WTC11 (cell line): ENCODE results near the gene IQCF6. TPM values are rescaled to one million over a fixed set of nuclear protein-coding genes. Genes with fewer than 3 reads are reported as not detected.
"Not testable (repeated sequence)": the region's sequence is repeated elsewhere in the genome, so short reads cannot be mapped to it uniquely, and the experiment has no call there.

Experiments
- ATAC-seq: fragments of 200-7000 bp; cut with Tn5 transposase; 2 replicates; pipeline ENCODE4 v1.10.0; 2021; ENCODE audit warnings: mild to moderate bottlenecking, moderate library complexity
- CTCF ChIA-PET: fragments of 300-600 bp; sonication (Branson Sonifier 250); formaldehyde crosslinking; loops from one replicate; lab custom pipeline; 2021; ENCODE audit warnings: antibody characterized with exemption; lab: Charles Lee
- POLR2A ChIA-PET: fragments of 350-600 bp; sonication (Branson Sonifier 250); formaldehyde crosslinking; loops from one replicate; lab custom pipeline; 2021; ENCODE audit warnings: antibody characterized with exemption; lab: Charles Lee
- DNase-seq: peaks from one replicate; pipeline ENCODE4 v3.0.0; 2021; ENCODE audit warnings: low spot score
- H3K27ac Mint-ChIP-seq: 2 replicates; pipeline ENCODE4 v1.8.0; 2021; ENCODE audit warnings: mixed read lengths
- H3K27me3 Mint-ChIP-seq: 2 replicates; pipeline ENCODE4 v1.8.0; 2021; ENCODE audit warnings: low read depth, mild to moderate bottlenecking, moderate library complexity, mixed read lengths
- H3K36me3 Mint-ChIP-seq: 2 replicates; pipeline ENCODE4 v1.8.0; 2021; ENCODE audit warnings: mixed read lengths
- H3K4me1 Mint-ChIP-seq: 2 replicates; pipeline ENCODE4 v1.8.0; 2022; ENCODE audit warnings: mixed read lengths
- H3K4me3 Mint-ChIP-seq: 2 replicates; pipeline ENCODE4 v1.8.0; 2021; ENCODE audit warnings: mild to moderate bottlenecking, moderate library complexity, mixed read lengths
- H3K9me3 Mint-ChIP-seq: 2 replicates; pipeline ENCODE4 v1.8.0; 2021; ENCODE audit warnings: mixed read lengths
- AFF4 ChIP-seq: sonication (generic); formaldehyde crosslinking; IDR thresholded peaks from 2 replicates; pipeline ENCODE4 v1.8.1; 2023; ENCODE audit warnings: mild to moderate bottlenecking, missing genetic modification reagents, borderline replicate concordance
- ATF1 ChIP-seq: sonication (generic); formaldehyde crosslinking; IDR thresholded peaks from 2 replicates; pipeline ENCODE4 v1.8.1; 2023; ENCODE audit warnings: mild to moderate bottlenecking, moderate library complexity, missing genetic modification reagents
- ATF6 ChIP-seq: sonication (generic); formaldehyde crosslinking; IDR thresholded peaks from 2 replicates; pipeline ENCODE4 v1.8.1; 2023; ENCODE audit warnings: mild to moderate bottlenecking, missing genetic modification reagents
- CREM ChIP-seq: sonication (generic); formaldehyde crosslinking; IDR thresholded peaks from 2 replicates; pipeline ENCODE4 v1.8.1; 2022; ENCODE audit warnings: mild to moderate bottlenecking, missing genetic modification reagents, moderate library complexity
- FOXK1 ChIP-seq: sonication (generic); formaldehyde crosslinking; IDR thresholded peaks from 2 replicates; pipeline ENCODE4 v1.8.0; 2022; ENCODE audit warnings: mild to moderate bottlenecking, moderate library complexity, missing genetic modification reagents
- GABPB1 ChIP-seq: sonication (generic); formaldehyde crosslinking; IDR thresholded peaks from 2 replicates; pipeline ENCODE4 v1.8.1; 2023; ENCODE audit warnings: mild to moderate bottlenecking, missing genetic modification reagents
- GRHL2 ChIP-seq: fragments of 250-450 bp; sonication (Bioruptor Pico); IDR thresholded peaks from 2 replicates; pipeline ENCODE4 v1.8.0; 2022; ENCODE audit warnings: mild to moderate bottlenecking, moderate library complexity; ENCODE audit not compliant: insufficient replicate concordance, severe bottlenecking
- OVOL2 ChIP-seq: fragments of 250-450 bp; sonication (Bioruptor Pico); IDR thresholded peaks from 2 replicates; pipeline ENCODE4 v1.9.0; 2021; ENCODE audit warnings: mild to moderate bottlenecking, borderline replicate concordance
- USF2 ChIP-seq: sonication (generic); formaldehyde crosslinking; IDR thresholded peaks from 2 replicates; pipeline ENCODE4 v1.8.1; 2023; ENCODE audit warnings: mild to moderate bottlenecking, missing genetic modification reagents, moderate library complexity
- ZNF121 ChIP-seq: sonication (generic); formaldehyde crosslinking; IDR thresholded peaks from 2 replicates; pipeline ENCODE4 v1.8.0; 2023; ENCODE audit warnings: missing genetic modification reagents
- ZNF138 ChIP-seq: sonication (generic); formaldehyde crosslinking; conservative IDR thresholded peaks from 2 replicates; pipeline ENCODE4 v1.8.1; 2022; ENCODE audit warnings: mild to moderate bottlenecking, moderate library complexity, missing genetic modification reagents
- total RNA-seq: library from RNA; stranded (reverse); gene quantifications from 3 replicates; pipeline ENCODE4 v1.2.3, GENCODE V29; 2021
- TF ChIP-seq, protein P1 (sequence below): sonication (generic); formaldehyde crosslinking; conservative IDR thresholded peaks from 2 replicates; pipeline ENCODE4 v1.8.1; 2023; ENCODE audit warnings: mild to moderate bottlenecking, low read depth, missing genetic modification reagents, moderate library complexity
- TF ChIP-seq, protein P2 (sequence below): sonication (generic); formaldehyde crosslinking; IDR thresholded peaks from 2 replicates; pipeline ENCODE4 v1.8.0; 2023; ENCODE audit warnings: mild to moderate bottlenecking, missing genetic modification reagents
- TF ChIP-seq, protein P3 (sequence below): sonication (generic); formaldehyde crosslinking; IDR thresholded peaks from 2 replicates; pipeline ENCODE4 v1.8.1; 2022; ENCODE audit warnings: mild to moderate bottlenecking, missing genetic modification reagents, moderate library complexity, borderline replicate concordance

Gene IQCF6
- total RNA-seq, 1 experiment from 2014 or later, result not detected

- TF ChIP-seq USF2 (CRISPR knock-in tag) (no peak), ZNF121 (CRISPR knock-in tag) (no peak), GABPB1 (CRISPR knock-in tag) (no peak), OVOL2 (CRISPR knock-in tag) (no peak)
Measured at GRCh38 chr3:51789437-51789836, 10.4 kb upstream of the IQCF6 start (continued).

DNA sequence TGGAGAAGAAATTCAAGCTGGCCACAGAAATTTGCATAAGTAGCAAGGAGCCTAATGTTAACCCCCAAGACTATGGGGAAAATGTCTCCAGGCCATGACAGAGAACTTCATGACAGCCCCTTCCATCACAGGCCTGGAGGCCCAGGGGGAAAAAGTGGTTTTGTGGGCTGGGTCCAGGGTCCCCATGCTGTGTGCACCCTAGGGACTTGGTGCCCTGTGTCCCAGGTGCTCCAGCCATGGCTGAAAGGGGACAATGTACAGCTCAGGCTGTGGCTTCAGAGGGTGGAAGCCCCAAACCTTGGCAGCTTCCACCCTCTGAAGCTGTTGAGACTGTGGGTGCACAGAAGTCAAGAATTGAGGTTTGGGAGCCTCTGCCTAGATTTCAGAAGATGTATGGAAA, 8.5 kb upstream of the IQCF6 start:
- H3K4me1 Mint-ChIP-seq, H3K27ac Mint-ChIP-seq, H3K27me3 Mint-ChIP-seq, POLR2A ChIA-PET, H3K4me3 Mint-ChIP-seq, DNase-seq, ATAC-seq, H3K36me3 Mint-ChIP-seq: not testable (repeated sequence)
- peaks cover 19% of the 10 kb centered on the region for H3K9me3 Mint-ChIP-seq
- CTCF ChIA-PET, result interaction anchor here (0.8 to 1.3 kb wide), 3 partner anchors 12 to 33 kb away, joined by 3 to 4 read pairs (median 3); no protein-coding TSS in a partner anchor

- POLR2A ChIA-PET, result no interaction called here
- Mint-ChIP-seq H3K9me3 (peaks cover 19% of the 10 kb centered on the region), H3K4me3 (no peak overlapping the region)
- TF ChIP-seq CREM (CRISPR knock-in tag) (no peak), FOXK1 (CRISPR knock-in tag) (no peak)
- TF ChIP-seq, all 79 proteins: peak for 0
- Mint-ChIP-seq H3K4me1 (no peaks in the 10 kb centered on the region), H3K27me3 (no peaks in the 10 kb centered on the region; the same call in 1 of the 2 replicates), H3K27ac (no peak overlapping the region), H3K36me3 (0 out of 2 replicates have a peak, but pooled peaks cover 2% of the 10 kb centered on the region)
- DNase-seq (no peak), ATAC-seq (no peak)
- CTCF ChIA-PET, result no interaction called here
Measured at GRCh38 chr3:51786267-51786666, 7.2 kb upstream of the IQCF6 start.

GRCh38 chr3:51778554-51778953, 483 bp downstream of the IQCF6 start:
- Mint-ChIP-seq H3K27ac (no peak overlapping the region), H3K9me3 (peaks cover 8% of the 10 kb centered on the region), H3K4me3 (no peak overlapping the region), H3K36me3 (peaks cover 3% of the 10 kb centered on the region), H3K4me1 (peaks cover 5% of the 10 kb centered on the region), H3K27me3 (no peaks in the 10 kb centered on the region; the same call in 1 of the 2 replicates)
- TF ChIP-seq, protein P1, sequence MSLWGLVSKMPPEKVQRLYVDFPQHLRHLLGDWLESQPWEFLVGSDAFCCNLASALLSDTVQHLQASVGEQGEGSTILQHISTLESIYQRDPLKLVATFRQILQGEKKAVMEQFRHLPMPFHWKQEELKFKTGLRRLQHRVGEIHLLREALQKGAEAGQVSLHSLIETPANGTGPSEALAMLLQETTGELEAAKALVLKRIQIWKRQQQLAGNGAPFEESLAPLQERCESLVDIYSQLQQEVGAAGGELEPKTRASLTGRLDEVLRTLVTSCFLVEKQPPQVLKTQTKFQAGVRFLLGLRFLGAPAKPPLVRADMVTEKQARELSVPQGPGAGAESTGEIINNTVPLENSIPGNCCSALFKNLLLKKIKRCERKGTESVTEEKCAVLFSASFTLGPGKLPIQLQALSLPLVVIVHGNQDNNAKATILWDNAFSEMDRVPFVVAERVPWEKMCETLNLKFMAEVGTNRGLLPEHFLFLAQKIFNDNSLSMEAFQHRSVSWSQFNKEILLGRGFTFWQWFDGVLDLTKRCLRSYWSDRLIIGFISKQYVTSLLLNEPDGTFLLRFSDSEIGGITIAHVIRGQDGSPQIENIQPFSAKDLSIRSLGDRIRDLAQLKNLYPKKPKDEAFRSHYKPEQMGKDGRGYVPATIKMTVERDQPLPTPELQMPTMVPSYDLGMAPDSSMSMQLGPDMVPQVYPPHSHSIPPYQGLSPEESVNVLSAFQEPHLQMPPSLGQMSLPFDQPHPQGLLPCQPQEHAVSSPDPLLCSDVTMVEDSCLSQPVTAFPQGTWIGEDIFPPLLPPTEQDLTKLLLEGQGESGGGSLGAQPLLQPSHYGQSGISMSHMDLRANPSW (CRISPR knock-in tag), result no peak
- TF ChIP-seq AFF4, result no peak
- no peak for TF ChIP-seq GRHL2 (CRISPR knock-in tag)
- TF ChIP-seq, protein P2, sequence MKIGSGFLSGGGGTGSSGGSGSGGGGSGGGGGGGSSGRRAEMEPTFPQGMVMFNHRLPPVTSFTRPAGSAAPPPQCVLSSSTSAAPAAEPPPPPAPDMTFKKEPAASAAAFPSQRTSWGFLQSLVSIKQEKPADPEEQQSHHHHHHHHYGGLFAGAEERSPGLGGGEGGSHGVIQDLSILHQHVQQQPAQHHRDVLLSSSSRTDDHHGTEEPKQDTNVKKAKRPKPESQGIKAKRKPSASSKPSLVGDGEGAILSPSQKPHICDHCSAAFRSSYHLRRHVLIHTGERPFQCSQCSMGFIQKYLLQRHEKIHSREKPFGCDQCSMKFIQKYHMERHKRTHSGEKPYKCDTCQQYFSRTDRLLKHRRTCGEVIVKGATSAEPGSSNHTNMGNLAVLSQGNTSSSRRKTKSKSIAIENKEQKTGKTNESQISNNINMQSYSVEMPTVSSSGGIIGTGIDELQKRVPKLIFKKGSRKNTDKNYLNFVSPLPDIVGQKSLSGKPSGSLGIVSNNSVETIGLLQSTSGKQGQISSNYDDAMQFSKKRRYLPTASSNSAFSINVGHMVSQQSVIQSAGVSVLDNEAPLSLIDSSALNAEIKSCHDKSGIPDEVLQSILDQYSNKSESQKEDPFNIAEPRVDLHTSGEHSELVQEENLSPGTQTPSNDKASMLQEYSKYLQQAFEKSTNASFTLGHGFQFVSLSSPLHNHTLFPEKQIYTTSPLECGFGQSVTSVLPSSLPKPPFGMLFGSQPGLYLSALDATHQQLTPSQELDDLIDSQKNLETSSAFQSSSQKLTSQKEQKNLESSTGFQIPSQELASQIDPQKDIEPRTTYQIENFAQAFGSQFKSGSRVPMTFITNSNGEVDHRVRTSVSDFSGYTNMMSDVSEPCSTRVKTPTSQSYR (CRISPR knock-in tag), result no peak
- no peak for TF ChIP-seq ATF6 (CRISPR knock-in tag)
- TF ChIP-seq, protein P3, sequence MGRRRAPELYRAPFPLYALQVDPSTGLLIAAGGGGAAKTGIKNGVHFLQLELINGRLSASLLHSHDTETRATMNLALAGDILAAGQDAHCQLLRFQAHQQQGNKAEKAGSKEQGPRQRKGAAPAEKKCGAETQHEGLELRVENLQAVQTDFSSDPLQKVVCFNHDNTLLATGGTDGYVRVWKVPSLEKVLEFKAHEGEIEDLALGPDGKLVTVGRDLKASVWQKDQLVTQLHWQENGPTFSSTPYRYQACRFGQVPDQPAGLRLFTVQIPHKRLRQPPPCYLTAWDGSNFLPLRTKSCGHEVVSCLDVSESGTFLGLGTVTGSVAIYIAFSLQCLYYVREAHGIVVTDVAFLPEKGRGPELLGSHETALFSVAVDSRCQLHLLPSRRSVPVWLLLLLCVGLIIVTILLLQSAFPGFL, result no peak
- no peak for TF ChIP-seq USF2 (CRISPR knock-in tag)
- no peak for TF ChIP-seq ZNF138 (CRISPR knock-in tag)
- no peak for TF ChIP-seq ATF1 (CRISPR knock-in tag)
- ChIA-PET CTCF (interaction anchor here (1.7 to 3.0 kb wide), 2 partner anchors 41 to 59 kb away, joined by 7 read pairs; no protein-coding TSS in a partner anchor), POLR2A (no interaction called here)
- ATAC-seq (no peak), DNase-seq (no peak)
